HCT116 (cell line): Measurements from ENCODE around the gene PODN.

Experiments used
- CTCF ChIP-seq, 3 experiments: fragments of 200-600 bp in 1 of 3; sonication (generic) in 1 of 3; IDR thresholded peaks in 2 of 3; conservative IDR thresholded peaks in 1 of 3; 2 replicates each; pipeline ENCODE4 v1.5.1; 2012 to 2017; ENCODE audit warnings: low read depth in 2 of 3, low read length in 2 of 3, antibody characterized with exemption in 1 of 3, borderline replicate concordance in 1 of 3, control low read depth in 1 of 3, mild to moderate bottlenecking in 1 of 3, mixed read lengths in 1 of 3, mixed run types in 1 of 3, moderate library complexity in 1 of 3; ENCODE audit not compliant: insufficient read depth in 1 of 3
- POLR2A ChIP-seq: IDR thresholded peaks from 2 replicates; pipeline ENCODE4 v1.7.0; 2011; ENCODE audit warnings: borderline replicate concordance; ENCODE audit not compliant: insufficient read depth, insufficient read length; ENCODE audit errors: extremely low read depth

- TF ChIP-seq CTCF (IDR thresholded peaks at IDR 0.05 in 2 of 3, conservative IDR thresholded peaks at IDR 0.05 in 1 of 3; ENCODE audit: borderline replicate concordance in 1 of 3, insufficient read depth in 1 of 3, low read depth in 2 of 3, low read length in 2 of 3) = no peak
- TF ChIP-seq POLR2A = no peak
Observed at GRCh38 chr1:53071167-53071865, 9.3 kb downstream of the PODN start.
